GM19452 (cell line): ENCODE measurements around the gene TRIP6.

Experiments used
- ATAC-seq: cut with Tn5 transposase; IDR thresholded peaks from one replicate; pipeline ENCODE4 v1.9.1; 2021; ENCODE audit not compliant: unreplicated experiment

TRIP6 gene

DNA sequence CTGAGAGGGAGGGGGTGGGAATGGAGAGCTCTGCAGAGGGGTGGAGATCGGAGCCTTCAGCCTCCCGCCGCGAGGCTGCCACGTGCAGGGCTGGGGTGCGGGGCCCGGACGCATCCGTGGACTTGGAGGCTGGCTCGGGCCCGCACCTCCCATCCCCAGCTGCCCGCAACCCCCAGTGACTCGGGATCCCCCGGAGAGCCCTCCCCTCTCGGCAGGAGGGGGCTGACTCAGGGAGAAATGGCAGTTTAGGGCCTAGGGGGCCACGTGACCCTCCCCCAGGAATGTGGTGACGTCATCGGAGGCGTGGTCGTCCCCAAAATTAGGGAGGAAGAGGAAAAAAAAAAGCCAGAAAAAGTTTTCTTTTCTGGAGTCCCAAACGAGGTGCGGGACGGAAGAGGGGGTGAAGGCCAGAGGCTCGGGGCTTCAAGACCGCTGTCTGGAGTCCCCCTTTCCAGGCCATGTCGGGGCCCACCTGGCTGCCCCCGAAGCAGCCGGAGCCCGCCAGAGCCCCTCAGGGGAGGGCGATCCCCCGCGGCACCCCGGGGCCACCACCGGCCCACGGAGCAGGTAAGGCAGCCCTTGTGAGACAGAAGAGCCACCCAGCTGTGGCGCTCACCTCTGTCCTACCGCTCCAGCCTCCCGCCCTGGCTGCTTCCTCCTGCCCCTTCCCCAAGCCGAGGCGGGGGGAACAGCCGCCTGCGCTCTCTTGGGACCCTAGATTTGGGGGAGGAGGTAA is at the start of gene TRIP6:
Gene TRIP6 (plus strand): TSS at position 348 of the 736 bp plus-strand sequence. CDS start 111 bp downstream, at position 459.
- ATAC-seq: no peak

DNA sequence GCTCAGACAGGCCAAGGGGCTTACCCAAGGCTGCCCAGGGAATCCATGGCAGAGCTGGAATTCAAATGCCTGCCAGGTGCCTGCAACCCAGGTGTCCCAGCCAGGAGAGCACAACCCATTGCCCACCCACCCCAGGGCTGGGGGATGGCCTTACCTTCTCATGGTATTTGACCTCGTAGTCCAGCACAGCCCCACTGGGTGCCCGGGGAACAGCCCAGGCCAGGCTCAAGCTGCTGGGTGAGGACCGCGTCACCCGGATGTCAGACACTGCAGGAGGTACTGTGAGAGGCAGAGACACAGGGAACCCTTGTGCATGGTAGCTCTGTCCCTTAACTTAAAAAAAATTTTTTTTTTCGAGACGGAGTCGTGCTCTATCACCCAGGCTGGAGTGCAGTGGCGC is 48.8 kb upstream of the TRIP6 start:
- no peak for ATAC-seq

GRCh38 chr7:100818825-100819224 is 48.4 kb upstream of the TRIP6 start:
- no peak for ATAC-seq

DNA sequence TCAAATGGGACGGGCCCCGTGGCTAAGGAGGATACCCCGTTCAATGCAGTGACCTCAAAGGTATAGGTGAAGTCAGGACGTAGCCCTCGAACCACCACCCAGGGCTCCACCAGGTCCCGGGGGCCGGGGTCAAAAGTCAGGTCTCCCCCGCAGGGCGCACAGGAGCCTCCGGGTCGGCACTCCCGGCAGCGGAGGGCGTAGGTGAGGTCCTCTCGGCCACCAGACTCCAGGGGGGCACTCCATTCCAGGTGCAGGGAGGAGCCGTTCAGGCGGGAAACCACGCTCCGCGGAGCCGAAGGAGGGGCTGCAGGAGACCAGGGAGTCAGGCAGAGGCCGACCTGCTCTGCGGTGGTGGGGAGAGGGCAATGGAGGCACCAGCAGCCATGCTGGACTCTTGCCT is 47.6 kb upstream of the TRIP6 start:
- ATAC-seq: no peak

DNA sequence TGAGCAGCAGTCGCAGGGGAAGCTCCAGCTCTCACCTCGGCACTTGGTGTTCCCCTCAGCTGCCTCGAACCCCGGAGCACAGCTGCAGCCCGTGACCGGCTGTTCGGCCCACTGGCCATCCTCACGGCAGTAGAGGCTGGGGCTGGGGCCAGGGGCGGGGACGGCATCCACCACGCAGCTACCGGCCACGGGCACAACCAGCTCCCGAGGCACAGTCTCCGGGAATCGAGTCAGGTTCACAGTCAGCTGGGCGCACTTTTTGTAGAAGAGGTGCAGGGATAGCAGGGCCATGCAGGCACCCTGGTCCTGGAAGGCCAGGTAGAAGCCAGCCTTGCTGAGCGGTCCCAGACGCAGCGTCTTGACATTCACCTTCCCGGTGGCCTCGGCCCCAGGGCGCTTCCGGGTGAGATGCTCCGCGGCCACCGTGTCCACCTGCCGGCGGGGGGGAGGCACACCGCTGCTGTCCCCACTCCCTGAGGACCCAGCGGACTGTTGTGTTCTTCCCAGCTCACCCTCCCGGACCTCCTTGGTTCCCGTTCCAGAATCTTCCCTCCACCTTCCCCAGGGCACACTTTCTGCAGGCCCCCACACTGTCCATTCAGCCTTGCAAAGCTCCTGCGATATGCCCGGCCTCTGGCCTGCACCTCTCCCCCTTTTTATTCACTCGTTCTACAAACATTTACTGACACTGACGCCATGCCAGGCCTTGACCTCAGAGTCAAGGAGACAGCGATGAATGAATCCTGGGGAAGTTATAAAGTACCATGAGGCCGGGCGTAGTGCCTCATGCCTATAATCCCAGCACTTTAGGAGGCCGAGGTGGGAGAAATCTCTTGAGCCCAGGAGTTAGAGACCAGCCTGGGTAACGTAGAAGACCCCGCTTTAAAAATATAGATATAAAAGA is 44.7 kb upstream of the TRIP6 start:
- ATAC-seq: no peak

GRCh38 chr7:100823140-100823525 is 44.1 kb upstream of the TRIP6 start:
- ATAC-seq: no peak

DNA sequence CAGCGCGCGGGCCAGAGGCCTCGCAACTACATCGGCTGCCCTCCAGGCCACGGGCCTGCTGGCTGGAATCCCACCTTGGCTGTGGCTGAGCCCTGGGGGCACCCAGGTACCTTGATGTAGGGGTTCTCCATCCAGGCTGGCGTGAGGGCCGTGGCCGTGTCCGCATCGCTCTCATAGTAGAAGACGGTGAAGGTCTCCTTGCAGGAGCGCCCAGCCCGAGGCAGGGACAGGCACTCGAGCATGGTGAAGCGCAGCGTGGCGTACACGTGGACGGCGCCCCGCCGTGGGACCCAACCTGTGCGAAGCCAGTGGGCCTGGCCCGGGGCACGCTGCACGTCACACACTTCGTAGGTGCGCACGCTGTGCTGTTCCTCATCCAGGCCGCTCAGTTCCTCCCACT is 43.7 kb upstream of the TRIP6 start:
- ATAC-seq: no peak

- no peak for ATAC-seq
These were observed 42.5 kb upstream of the TRIP6 start for GRCh38 chr7:100824499-100825214.

DNA sequence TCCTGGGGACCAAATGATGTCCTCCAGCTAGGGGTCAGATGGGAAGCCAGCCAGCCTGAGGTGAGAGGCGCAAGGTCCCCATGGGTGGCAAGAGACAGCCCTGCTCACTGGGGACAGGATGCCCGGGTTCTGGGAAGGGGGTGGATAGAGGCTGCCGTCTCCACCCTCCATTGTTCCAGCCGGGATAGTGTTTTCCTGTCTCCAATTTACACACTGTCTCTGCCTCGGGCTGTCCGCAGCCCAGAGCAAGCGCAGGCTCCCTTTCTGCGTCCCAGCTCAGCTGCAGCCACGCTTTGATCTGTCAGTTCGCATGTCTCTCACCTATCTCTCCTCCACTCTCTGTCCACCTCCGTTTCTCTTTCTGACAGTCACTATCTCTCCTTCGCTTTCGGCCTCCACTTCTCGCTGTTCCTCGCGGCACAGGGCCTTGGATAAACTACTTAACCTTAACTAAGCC is 41.9 kb upstream of the TRIP6 start:
- no peak for ATAC-seq

DNA sequence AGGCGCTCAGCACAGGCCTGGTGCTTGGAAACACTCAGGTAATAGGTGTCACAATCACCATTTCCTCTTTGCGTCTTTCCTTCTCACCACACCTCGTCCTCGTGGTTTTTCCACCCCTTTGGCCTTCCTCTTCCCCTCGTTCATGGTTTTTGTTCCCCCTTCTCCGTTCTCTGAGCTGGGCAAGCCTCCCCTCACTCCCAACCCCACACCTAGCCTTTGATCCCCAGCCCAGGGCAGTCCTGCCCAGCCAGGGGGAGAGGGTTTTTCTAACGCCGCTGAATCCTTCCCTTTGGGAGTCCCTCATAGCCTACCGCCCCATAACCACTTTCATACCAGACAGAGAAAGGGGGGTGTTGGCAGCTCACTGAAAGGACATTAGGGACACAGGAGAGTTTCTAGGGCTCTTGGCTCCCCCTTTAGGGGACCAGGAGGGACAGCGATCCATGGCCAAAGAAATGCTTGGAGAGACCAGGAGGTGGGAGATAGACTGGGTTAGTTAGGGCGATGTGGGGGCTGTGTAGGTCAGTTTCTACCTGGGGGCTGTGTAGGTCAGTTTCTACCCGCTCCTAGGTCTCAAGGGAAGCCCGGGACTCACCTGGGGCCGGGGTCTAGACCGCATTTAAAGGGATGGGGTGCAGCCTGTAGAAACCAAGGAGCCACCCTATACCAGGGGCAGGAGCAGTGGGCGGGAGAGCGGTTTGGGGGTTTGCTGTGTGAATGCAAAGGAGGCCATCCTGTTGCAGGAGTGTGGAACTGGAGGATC is 41.3 kb upstream of the TRIP6 start:
- ATAC-seq: no peak

- ATAC-seq: no peak
These were observed 40.5 kb upstream of the TRIP6 start for GRCh38 chr7:100826514-100827329.

DNA sequence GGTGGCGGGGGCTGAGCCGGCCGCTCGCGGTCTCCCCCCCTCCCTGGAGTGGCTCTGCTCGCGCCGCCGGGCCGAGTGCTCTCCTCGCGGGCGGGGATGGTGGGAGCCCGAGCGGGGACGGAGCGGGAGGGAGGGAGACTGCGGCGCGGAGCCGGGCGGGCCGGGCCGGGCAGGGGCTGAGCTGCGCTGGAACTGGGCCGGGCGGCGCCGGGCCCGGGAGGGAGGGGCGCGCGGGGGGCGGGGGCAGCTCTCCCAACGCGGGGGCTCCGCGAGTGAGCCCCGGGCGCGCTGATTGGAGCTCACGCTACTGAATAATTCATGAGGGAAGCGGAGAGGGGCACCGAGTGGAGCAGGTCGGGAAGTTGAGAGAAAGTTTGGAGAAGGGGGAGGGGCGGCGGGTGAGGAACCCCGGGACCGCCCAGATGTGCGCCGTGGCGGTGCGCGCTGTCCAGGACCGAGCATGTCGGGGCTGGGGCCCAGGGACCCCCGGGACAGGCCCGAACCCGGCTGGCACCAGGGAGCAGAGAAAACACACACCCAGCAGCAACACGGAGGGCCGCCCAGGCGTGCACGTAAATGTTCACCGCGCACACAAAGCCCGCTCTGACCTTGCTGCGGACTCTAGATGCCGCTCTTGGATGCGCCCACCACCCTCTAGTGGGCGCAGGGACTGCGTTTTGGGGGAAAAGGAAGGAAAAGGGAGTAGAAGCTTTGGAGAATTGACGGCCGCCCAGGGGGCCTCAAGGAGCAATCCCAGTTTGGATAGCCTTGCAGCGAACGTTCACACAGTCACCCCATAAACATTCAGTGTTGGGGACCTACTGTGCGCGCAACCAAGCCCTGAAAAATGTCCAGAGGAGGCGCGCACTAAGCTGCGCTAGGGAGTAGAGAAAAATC is 39.6 kb upstream of the TRIP6 start, which contains the start of gene EPHB4:
Gene EPHB4 (minus strand): TSS at position 194 of the 897 bp plus-strand sequence. CDS start 493 bp downstream, outside the sequence.
- ATAC-seq: no peak

DNA sequence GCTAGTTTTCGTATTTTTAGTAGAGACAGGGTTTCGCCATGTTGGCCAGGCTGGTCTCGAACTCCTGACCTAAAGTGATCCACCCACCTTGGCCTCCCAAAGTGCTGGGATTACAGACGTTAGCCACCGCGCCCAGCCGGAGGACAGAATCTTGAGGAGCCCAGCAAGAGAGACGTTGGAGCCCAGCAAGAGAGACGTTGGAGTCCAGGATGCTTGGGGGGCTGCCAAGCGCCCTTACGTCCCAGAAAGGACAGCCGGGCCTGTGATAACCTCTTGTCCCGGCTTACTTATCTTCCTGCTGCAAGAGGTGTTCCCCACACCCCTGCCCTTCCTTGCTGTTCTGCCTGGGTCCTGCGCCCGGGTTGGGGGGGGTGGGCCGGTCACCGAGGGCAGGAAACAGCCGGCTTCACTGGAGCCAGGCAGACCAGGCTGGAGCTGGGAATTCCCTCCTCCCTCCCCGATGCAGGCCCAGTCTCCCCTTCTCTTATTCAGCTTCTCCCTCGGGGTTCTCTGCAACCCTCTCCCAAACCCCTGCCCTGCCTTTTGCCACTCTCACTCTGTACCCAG is 38.0 kb upstream of the TRIP6 start:
- no peak for ATAC-seq

DNA sequence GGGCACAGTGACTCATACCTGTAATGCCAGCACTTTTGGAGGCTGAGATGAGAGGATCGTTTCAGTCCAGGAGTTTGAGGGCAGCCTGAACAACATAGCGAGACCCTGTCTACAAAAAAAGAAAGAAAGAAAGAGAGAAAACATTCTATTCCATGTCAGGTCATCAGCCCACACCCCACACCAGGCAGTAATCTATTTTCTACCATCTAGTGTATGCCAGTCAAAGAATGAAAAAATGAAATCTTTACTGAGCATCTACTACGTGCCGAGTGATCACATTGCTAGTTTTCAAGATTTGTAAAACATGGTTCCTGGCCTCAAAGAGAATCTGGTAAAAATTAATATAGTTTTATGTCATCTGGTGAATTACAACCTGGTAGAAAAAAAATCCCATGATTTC is 36.8 kb upstream of the TRIP6 start:
- no peak for ATAC-seq

GRCh38 chr7:100832281-100832633 is 34.9 kb upstream of the TRIP6 start:
- no peak for ATAC-seq

DNA sequence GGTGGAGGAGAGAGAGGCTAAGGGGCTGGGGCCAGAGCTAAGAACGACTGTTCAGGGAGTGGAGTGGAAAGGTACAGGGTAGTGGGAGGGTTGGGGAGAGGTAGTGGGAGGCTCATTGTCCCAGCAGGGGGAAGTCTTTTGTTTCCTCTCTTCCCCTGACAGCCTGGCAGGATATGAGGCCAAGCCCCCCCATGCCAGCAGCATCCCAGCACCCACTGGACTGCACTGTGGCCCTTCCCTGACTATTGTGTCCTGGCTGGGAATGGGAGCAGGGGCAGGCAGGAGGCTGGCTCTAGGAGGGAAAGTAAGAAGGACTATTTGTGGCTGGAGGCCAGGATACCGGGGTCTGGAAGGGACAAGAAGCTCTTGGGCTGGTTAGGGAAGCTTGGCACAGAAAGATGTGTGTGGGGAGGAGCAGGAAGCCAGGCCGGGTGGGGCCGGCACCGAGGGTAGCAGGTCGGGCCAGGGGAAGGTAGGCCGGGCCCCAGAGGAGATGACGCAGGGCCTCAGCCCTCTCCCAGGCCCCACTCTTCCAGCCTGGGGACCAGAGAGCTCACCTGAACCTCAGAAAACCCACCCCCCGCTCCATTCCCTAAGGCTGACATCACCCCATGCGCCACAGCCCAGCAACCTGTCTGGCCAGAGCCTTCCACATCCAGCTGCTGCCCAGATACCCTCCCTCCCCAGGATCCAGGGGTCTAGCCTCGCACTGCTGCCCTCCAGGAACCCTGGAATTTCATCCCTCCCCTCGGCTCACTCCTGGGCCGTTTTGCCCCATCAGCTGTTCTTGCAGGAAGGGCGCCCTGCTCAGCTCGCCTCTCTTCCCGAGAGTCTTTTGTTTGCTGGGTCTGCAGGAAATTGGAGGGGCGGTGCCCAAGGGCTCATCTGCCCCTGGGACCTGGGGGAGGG is 31.0 kb upstream of the TRIP6 start:
- ATAC-seq: no peak

- no peak for ATAC-seq
These were observed 30.4 kb upstream of the TRIP6 start for GRCh38 chr7:100836812-100837098.
